ENCODE results near the gene ABR.

Gene ABR

GRCh38 chr17:1179818-1180742 lies at the start of gene ABR:
TSS of gene ABR (minus strand) at chr17:1179981. CDS start at chr17:1179727, 254 bp downstream.
- DNase-seq = peak in 3 of 4 experiments; percentile 22 to 61 (median 31)

- DNase-seq = peak in 1 of 4 experiments; percentile 14
Measured at GRCh38 chr17:1229349-1229899, 49.6 kb upstream of the ABR start.

GRCh38 chr17:1228781-1229348 lies 49.1 kb upstream of the ABR start:
- no peak for DNase-seq

GRCh38 chr17:1227917-1228780 lies 48.4 kb upstream of the ABR start:
- DNase-seq = no peak

GRCh38 chr17:1227365-1227764 lies 47.6 kb upstream of the ABR start:
- DNase-seq = no peak

GRCh38 chr17:1226308-1226707 lies 46.5 kb upstream of the ABR start:
- no peak for DNase-seq

- DNase-seq = no peak
Measured at GRCh38 chr17:1224330-1224729, 44.5 kb upstream of the ABR start.

GRCh38 chr17:1223662-1224061 lies 43.9 kb upstream of the ABR start:
- no peak for DNase-seq

- no peak for DNase-seq
Measured at GRCh38 chr17:1222321-1222720, 42.5 kb upstream of the ABR start.

GRCh38 chr17:1221209-1221608 lies 41.4 kb upstream of the ABR start:
- no peak for DNase-seq

- no peak for DNase-seq
Measured at GRCh38 chr17:1220346-1220745, 40.6 kb upstream of the ABR start.

- no peak for DNase-seq
Measured at GRCh38 chr17:1217089-1217385, 37.3 kb upstream of the ABR start.

GRCh38 chr17:1216217-1217088 lies 36.7 kb upstream of the ABR start:
- no peak for DNase-seq

- DNase-seq = no peak
Measured at GRCh38 chr17:1212946-1213345, 33.2 kb upstream of the ABR start.

GRCh38 chr17:1211287-1211686 lies 31.5 kb upstream of the ABR start:
- no peak for DNase-seq

GRCh38 chr17:1208966-1209365 lies 29.2 kb upstream of the ABR start:
- DNase-seq = no peak

- no peak for DNase-seq
Measured at GRCh38 chr17:1206026-1206777, 26.4 kb upstream of the ABR start.

GRCh38 chr17:1203967-1204291 lies 24.1 kb upstream of the ABR start:
- DNase-seq = no peak

GRCh38 chr17:1203111-1203966 lies 23.6 kb upstream of the ABR start:
- peak; percentile 25 to 34 (median 32) for DNase-seq

- DNase-seq = no peak
Measured at GRCh38 chr17:1202291-1202690, 22.5 kb upstream of the ABR start.

Measured in activated naive CD4-positive, alpha-beta T cell (primary cell).